Endometrial microvascular endothelial cells (primary cell): ENCODE measurements around the gene ADCK2. TPM values are rescaled to one million over a fixed set of nuclear protein-coding genes. Genes with fewer than 3 reads are reported as not detected.
"Not testable (repeated sequence)": the region's sequence is repeated elsewhere in the genome, so short reads cannot be mapped to it uniquely, and the experiment has no call there.

ENCODE experiments used
- in situ Hi-C: cut with HindIII; loops from 2 replicates; pipeline ENCODE4 v1.10.0; 2017; ENCODE audit warnings: low sequenced_read_pairs, low pct_unique_long_range_greater_than_20kb; ENCODE audit errors: inconsistent ontology term
- total RNA-seq: library from RNA; depleted of rRNA; stranded (reverse); fragments of >200 nt; gene quantifications from one replicate; pipeline ENCODE4 v1.2.3, GENCODE V29; 2015; ENCODE audit errors: inconsistent ontology term

The ADCK2 gene
- total RNA-seq, 1 donor from 2014 or later, result 24.3 TPM

DNA sequence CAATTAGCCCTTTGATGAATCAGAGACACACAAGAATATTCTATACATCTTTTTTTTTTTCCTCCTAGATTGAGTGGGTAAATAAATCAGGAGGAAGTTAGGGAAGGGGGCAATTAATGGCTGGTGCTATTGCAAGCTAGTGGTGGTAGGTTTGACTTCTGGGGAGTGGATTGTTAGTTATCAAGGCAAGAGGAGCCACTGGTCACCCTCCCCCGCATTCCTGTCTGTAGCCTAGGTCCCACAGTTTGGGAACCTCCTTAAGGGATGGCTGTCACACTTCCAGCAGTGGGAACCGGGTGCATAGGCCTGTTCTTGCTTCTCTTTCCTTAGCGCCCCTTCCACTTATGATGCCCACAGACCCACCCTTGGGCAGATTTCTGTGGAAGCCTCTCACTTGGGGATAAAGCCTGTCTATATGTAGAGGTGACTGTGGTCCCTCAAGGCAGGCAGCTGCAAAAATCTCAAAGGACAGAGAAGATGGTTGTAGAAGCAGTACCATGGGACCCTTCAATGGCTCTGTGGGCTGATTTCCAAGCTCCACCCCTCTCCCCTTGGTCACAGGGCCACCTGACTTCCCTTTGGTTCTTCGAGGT, 2.3 kb upstream of the ADCK2 start:
- in situ Hi-C loops, result no loop called here

DNA sequence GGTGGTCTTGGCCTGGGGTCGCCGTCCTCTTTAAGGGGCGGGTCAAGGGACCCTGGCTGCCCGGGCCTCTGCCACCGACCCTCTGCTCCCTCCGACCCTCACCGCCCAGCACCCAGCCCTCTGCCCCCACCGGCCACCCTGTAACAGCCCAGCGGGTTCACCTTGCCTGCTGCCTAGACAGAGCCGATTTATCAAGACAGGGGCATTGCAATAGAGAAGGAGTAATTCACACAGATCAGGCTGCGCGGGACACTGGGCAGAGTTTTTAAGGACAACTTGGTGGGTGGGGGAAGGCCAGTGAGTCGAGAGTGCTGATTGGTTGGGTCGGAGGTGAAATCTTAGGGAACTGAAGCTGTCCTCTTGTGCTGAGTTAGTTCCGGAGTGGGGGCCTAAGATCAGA, 779 bp upstream of the ADCK2 start:
- in situ Hi-C loops, result no loop called here

- in situ Hi-C loops, result no loop called here
Observed at GRCh38 chr7:140673063-140673773, 473 bp downstream of the ADCK2 start.

DNA sequence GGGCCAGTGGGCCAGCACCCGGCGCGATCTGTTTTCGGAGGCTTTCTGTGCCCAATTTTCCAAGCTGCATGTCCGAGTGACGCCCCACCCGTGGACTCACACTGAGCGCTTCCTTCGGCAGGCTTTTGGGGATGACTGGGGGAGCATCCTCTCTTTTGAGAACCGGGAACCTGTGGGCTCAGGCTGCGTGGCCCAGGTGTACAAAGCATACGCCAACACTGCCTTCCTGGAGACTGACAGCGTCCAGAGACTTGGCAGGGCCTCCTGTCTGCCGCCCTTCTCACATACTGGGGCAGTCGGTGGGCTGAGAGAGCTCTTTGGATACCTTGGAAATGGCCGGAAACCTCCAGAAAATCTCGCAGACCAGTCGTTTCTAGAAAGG, 1.0 kb downstream of the ADCK2 start:
- in situ Hi-C loops, result no loop called here

- in situ Hi-C loops, result no loop called here
Observed at GRCh38 chr7:140674356-140674800, 1.6 kb downstream of the ADCK2 start.

- in situ Hi-C loops, result no loop called here
Observed at GRCh38 chr7:140674899-140675701, 2.4 kb downstream of the ADCK2 start.

DNA sequence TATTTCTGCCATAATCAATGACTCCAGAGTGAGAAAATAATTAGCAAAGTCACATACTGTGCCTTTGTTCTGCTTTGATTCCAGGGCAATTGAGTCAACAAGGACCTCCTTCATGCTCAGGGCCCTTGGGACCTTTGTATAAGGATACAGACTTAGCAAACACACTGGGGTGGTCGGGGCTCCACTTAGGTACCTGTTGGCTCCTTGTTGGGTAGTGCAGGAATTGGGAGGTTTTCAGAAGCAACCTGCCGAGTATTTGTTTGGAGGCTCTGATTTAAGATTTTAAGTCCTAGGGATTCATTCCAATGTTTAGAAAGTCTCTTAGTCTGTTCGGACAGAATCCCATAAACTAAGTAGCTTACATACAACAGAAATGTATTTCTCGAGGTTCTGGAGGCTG, 3.0 kb downstream of the ADCK2 start:
- in situ Hi-C loops, result no loop called here

DNA sequence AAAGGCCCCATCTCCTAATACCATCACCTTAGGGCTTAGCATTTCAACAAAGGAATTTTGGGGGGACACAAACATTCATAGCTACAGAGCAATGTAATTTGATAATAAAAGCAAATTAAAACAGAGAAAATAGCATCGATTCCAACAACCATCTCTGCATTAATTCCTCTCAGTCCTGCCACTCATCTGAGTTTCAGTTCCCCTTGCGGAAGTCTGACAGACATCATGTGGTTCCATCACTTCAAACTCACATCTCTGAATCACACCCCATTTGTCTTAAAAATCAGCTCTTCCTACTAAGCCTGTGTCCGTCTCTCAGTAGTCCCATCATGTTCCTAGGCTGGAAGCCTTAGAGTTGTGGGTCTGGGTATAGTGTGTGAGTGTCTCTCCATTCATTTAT, 3.6 kb downstream of the ADCK2 start:
- in situ Hi-C loops, result no loop called here

- in situ Hi-C loops, result not testable (repeated sequence)
Observed at GRCh38 chr7:140676956-140677355, 4.2 kb downstream of the ADCK2 start.

- in situ Hi-C loops, result no loop called here
Observed at GRCh38 chr7:140677496-140677895, 4.8 kb downstream of the ADCK2 start.

DNA sequence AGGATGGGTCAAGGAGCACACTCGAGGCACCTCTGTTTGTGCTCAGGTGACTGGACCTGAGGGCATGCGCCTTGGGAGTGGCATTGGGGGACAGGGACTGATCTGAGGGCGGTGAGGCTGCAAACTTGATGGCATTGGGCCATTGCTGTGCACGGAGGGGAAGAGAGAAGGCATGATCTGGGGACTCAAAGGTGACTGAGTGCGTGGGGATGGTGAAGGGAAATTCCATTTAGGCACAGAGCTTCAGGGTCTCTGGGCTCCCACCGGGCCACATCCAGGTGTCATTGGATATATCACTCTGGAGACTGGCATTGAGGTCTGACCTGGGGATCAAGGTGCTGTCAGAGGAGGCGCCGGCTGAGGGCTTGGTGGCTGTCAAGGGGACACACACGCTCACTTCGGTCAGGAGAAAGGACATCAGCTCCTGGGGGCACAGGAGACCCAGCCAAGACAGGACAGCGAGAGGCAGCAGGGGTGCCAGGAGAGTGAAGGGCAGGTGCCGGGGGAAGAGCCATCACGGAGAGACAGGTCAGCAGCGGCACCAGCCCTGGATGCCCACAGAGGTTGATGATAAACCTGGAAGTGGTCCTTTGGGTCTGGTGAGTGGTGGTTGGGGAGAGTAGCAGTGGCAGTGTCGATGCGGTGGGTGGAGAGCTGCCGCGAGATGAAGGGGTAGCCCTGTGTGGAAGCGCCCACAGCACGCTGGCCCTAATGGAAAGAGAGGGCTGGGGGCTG, 5.5 kb downstream of the ADCK2 start:
- in situ Hi-C loops, result no loop called here

- in situ Hi-C loops, result no loop called here
Observed at GRCh38 chr7:140678816-140679130, 6.0 kb downstream of the ADCK2 start.

DNA sequence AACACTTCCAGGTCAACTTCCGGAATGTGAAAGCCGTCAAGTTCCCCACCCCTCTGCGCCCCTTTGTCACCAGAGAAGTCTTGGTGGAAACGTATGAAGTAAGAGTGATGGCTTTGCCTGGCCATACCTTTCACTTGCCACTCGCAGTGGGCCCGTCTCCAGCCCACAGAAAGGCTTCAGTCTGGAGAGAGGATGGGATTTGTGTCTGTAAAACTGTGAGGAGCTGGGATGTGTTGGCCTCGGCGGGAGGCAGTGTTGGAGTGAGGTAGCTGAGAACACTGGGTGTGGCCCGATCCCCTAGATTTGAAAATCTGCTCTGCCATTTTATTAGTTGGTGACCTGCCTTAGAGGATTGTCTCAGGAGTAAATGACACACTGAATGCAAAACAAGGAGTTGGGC, 6.4 kb downstream of the ADCK2 start:
- in situ Hi-C loops, result no loop called here

GRCh38 chr7:140680886-140681285, 8.1 kb downstream of the ADCK2 start:
- in situ Hi-C loops, result no loop called here

GRCh38 chr7:140681766-140682165, 9.0 kb downstream of the ADCK2 start:
- in situ Hi-C loops, result no loop called here

GRCh38 chr7:140683657-140684056, 10.9 kb downstream of the ADCK2 start:
- in situ Hi-C loops, result no loop called here

GRCh38 chr7:140684066-140684950, 11.6 kb downstream of the ADCK2 start:
- in situ Hi-C loops, result no loop called here

GRCh38 chr7:140685407-140686087, 12.8 kb downstream of the ADCK2 start:
- in situ Hi-C loops, result no loop called here
